ENCODE results near the gene CTSH.
"Not testable (repeated sequence)": the region's sequence is repeated elsewhere in the genome, so short reads cannot be mapped to it uniquely, and the experiment has no call there.

The CTSH gene

DNA sequence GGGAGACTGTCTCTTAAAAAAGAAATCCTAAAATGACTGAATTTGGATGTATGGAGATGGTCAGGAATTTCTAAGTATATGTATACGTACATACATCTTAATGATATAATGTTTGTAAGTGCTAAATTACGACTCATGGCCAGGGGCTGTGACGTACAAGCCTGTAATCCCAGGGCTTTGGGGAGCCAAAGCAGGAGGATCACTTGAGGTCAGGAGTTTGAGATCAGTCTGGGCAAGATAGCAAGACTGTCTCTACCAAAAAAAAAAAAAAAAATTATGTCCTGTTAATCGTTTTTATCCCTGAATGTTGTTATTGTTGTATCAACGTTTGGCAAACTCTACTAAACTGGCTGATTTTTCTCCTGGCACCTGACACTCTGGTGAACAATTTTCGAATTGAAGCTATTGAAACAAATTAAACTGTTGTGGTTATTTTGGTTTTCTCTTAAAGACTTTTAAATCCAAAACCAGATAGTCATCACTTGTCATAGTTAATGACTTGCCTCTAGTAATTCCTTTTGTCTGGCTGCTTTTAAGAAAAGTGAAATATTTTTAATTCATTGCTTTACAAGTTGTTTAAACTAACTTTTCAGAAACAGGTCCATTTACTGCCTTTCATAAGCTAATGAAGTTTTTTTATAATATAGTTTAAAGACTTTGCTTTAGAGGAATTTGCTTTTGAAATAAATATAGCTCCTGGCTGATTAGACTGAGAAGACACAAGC, 65.2 kb downstream of the CTSH start:
- Mint-ChIP-seq H3K4me1 (peaks cover 42% of the 10 kb centered on the region), H3K27me3 (ENCODE audit: low read depth, poor library complexity) (peaks cover 3% of the 10 kb centered on the region)

DNA sequence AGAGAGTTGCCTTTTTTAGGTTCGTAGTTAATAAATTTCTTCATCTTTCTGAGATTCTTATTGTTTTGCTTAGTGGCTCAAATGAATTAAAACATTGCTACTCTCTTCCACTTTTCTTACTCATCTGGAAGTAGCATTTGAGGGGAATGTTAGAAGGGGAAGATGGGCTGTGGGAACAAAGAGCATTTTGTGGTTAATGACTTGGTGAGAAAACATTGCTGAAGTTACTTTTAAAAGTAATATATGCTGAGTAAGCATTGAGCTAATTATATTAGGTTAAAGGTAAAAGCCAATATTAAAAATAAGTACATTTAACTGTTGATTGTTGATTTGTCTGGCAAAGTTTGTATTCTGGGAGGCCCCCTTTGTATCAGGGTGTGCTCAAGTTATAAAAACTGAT, 66.5 kb downstream of the CTSH start:
- Mint-ChIP-seq H3K36me3 (ENCODE audit: low read depth) (peaks cover 58% of the 10 kb centered on the region), H3K4me3 (peak overlapping the region; percentile 55), H3K27ac (peak overlapping the region; percentile 15), H3K9me3 (no peaks in the 10 kb centered on the region), H3K27me3 (ENCODE audit: low read depth, poor library complexity) (peaks cover 3% of the 10 kb centered on the region), H3K4me1 (peaks cover 52% of the 10 kb centered on the region)
- DNase-seq: no peak
- TF ChIP-seq, protein P1, sequence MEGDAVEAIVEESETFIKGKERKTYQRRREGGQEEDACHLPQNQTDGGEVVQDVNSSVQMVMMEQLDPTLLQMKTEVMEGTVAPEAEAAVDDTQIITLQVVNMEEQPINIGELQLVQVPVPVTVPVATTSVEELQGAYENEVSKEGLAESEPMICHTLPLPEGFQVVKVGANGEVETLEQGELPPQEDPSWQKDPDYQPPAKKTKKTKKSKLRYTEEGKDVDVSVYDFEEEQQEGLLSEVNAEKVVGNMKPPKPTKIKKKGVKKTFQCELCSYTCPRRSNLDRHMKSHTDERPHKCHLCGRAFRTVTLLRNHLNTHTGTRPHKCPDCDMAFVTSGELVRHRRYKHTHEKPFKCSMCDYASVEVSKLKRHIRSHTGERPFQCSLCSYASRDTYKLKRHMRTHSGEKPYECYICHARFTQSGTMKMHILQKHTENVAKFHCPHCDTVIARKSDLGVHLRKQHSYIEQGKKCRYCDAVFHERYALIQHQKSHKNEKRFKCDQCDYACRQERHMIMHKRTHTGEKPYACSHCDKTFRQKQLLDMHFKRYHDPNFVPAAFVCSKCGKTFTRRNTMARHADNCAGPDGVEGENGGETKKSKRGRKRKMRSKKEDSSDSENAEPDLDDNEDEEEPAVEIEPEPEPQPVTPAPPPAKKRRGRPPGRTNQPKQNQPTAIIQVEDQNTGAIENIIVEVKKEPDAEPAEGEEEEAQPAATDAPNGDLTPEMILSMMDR (IDR thresholded peaks at IDR 0.05): no peak

More for the DNA sequence above, 65.2 kb downstream of the CTSH start:
- no peak for DNase-seq
- Mint-ChIP-seq H3K4me3 (no peak overlapping the region), H3K36me3 (ENCODE audit: low read depth) (peaks cover 61% of the 10 kb centered on the region), H3K27ac (peak overlapping the region; percentile 22), H3K9me3 (no peaks in the 10 kb centered on the region)
- TF ChIP-seq, protein P1 (IDR thresholded peaks at IDR 0.05): no peak

DNA sequence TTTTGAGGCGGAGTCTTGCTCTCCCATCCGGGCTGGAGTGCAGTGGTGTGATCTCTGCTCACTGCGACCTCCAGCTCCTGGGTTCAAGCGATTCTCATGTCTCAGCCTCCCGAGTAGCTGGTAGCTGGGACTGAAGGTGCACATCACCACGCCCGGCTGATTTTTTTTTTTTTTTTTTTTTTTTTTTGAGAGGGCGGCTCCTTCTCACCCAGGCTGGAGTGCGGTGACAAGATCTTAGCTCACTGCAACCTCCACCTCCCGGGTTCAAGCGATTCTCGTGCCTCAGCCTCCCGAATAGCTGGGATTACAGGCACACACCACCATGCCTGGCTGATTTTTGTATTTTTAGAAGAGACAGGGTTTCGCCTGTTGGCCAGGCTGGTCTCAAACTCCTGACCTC, 67.9 kb downstream of the CTSH start:
- not testable (repeated sequence) for H3K4me3 Mint-ChIP-seq; H3K27ac Mint-ChIP-seq; H3K9me3 Mint-ChIP-seq; DNase-seq; H3K27me3 Mint-ChIP-seq (ENCODE audit: low read depth, poor library complexity)
- peaks cover 55% of the 10 kb centered on the region for H3K4me1 Mint-ChIP-seq
- H3K36me3 Mint-ChIP-seq (ENCODE audit: low read depth): peaks cover 47% of the 10 kb centered on the region

DNA sequence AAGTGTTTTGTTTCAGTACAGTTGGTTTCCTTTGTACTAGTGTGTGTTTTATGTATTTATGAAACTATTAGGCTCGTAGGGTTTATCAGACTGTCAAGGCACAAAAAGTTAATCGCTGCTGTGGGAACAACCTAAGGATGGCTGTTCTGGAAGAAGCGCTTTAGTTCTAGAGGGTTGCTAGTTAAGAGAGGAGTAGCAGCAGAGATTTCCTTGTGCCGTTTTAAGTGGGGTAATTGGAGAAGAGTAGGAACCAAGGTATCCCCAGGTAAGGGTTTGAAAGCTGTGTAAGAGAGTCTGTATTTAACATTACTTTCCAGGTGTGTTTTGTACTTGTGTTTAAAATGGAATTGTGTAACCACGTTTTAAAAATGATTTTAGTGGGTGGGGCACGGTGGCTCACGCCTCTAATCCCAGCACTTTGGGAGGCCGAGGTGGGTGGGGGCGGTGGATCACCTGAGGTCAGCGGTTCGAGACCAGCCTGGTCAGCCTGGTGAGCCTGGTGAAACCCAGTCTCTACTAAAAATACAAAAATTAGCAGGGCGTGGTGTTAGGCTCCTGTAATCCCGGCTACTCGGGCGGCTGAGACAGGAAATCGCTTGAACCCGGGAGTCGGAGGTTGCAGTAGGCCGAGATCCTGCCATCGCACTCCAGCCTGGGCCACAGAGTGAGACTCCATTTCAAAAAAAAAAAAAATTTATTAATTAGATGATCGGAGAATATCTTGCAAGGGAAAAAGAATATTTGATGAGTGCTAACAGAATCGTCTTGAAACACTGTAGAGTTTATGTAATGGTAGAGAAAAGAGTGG, 69.5 kb downstream of the CTSH start:
- Mint-ChIP-seq H3K4me3 (peak overlapping the region; percentile 98), H3K27me3 (ENCODE audit: low read depth, poor library complexity) (peaks cover 3% of the 10 kb centered on the region), H3K4me1 (peaks cover 68% of the 10 kb centered on the region), H3K27ac (peak overlapping the region; percentile 100), H3K9me3 (no peaks in the 10 kb centered on the region), H3K36me3 (ENCODE audit: low read depth) (peaks cover 34% of the 10 kb centered on the region)
- TF ChIP-seq, protein P1 (IDR thresholded peaks at IDR 0.05): no peak
- no peak for DNase-seq

DNA sequence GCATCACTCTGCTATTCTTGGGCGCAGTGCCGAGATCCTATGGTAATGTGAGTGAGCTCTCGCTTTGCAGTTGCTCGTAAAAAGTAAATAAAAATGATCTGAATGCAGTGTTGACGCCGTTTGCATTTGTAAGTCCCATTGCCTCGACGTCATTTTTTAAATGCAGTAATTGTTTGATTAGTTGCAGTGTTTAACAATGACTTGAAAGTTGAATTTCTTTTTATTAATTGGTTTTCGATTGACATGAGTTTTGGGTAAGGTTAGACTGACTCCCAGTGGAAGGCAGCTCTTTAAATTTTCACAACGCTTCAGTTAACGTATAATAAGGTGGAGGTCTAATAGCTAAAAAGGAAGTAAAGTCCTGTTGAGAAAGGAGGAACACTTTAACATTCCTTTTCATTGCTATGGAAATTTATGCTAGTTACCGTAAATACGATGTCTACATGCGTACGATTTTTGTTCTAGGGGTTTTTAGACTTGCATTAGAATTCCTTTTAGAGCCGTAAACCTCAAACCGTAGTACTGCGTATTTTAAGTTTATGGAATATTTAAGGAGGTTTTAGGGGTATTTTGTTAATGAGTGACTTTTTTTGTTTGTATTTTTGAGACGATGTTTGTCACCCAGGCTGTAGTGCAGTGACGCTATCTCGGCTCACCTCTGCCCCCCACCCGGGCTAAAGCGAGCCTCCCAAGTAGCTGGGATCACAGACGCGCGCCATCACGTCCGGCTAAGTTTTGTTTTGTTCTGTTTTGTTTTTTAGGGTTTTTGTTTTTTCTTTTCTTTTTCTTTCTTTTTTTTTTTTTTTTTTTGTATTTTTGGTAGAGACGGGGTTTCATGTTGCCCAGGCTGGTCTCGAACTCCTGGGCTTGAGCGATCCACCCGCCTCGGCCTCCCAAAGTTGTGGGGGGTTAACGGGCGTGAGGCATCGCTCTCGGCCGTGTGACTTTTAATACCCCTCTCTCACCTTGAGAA, 70.8 kb downstream of the CTSH start:
- Mint-ChIP-seq H3K27me3 (ENCODE audit: low read depth, poor library complexity) (peaks cover 3% of the 10 kb centered on the region), H3K27ac (peak overlapping the region; percentile 100), H3K4me1 (peaks cover 60% of the 10 kb centered on the region), H3K4me3 (peak overlapping the region; percentile 98), H3K9me3 (no peaks in the 10 kb centered on the region), H3K36me3 (ENCODE audit: low read depth) (peaks cover 31% of the 10 kb centered on the region)
- TF ChIP-seq, protein P1 (IDR thresholded peaks at IDR 0.05): no peak
- no peak for DNase-seq
